AG09309 (cell line): ENCODE measurements around the gene TTYH1.

Experiments
- DNase-seq: peaks from one replicate; pipeline ENCODE4 v3.0.0-alpha.2; 2010; ENCODE audit warnings: low read depth
- H3K4me3 ChIP-seq: 2 replicates; pipeline ENCODE4 v1.5.1; 2011; ENCODE audit warnings: mild to moderate bottlenecking, low read depth, low read length, moderate library complexity; ENCODE audit not compliant: control insufficient read depth
- TF ChIP-seq, protein P1 (sequence below): IDR thresholded peaks from 2 replicates; pipeline ENCODE4 v1.5.1; 2011; ENCODE audit warnings: mild to moderate bottlenecking, low read depth, low read length, inconsistent platforms; ENCODE audit not compliant: insufficient read depth, control insufficient read depth; ENCODE audit errors: missing control alignments

Gene TTYH1

DNA sequence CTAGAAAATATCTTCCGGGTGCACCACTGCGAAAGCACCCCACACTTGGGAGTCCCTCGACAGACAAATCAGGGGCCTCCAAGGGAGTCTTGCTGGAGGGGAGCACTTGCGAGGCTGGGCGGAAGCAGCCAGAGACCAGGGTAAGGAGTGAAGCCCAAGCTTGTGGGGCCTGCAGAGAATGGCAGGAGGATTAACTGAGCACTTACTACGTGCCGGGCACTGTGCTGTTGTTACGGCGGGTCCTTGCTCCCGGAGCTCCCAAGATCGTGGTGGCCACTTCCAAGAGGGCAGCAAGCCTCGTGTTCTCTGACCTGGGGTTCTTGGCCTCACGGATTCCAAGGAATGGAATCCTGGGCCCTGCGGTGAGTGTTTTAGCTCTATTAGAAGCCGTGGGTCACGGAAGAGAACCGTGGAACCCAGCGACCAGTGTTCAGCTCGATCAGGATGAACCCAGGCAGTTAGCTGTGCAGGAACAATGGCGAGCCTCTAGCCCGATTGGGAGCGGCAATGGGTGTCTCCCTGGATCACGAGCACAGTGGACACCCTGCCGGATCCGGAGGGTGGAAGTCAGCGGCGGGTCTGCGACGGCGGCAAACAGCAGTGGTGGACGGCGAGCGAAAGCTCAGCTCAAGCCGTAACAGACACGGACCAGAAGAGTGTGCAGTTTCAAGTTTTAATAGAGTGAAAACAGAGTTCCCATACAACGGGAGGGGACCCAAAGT is 9.6 kb downstream of the TTYH1 start:
- no peak overlapping the region for H3K4me3 ChIP-seq
- TF ChIP-seq, protein P1, sequence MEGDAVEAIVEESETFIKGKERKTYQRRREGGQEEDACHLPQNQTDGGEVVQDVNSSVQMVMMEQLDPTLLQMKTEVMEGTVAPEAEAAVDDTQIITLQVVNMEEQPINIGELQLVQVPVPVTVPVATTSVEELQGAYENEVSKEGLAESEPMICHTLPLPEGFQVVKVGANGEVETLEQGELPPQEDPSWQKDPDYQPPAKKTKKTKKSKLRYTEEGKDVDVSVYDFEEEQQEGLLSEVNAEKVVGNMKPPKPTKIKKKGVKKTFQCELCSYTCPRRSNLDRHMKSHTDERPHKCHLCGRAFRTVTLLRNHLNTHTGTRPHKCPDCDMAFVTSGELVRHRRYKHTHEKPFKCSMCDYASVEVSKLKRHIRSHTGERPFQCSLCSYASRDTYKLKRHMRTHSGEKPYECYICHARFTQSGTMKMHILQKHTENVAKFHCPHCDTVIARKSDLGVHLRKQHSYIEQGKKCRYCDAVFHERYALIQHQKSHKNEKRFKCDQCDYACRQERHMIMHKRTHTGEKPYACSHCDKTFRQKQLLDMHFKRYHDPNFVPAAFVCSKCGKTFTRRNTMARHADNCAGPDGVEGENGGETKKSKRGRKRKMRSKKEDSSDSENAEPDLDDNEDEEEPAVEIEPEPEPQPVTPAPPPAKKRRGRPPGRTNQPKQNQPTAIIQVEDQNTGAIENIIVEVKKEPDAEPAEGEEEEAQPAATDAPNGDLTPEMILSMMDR, result no peak
- DNase-seq, result no peak

DNA sequence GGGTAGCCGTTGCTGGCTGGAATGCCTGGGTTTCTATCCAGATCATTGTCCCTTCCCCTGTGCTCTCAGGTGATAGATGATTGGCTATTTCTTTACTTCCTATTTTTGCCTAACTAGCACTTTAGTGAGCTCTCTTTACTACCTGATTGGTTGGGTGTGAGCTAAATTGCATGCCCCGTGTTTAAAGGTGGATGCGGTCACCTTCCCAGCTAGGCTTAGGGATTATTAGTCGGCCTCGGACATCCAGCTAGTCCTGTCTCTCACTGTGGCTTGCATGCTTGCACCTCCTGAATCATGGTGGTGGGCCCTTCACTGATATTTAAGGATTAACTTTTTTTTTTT is 10.1 kb downstream of the TTYH1 start:
- H3K4me3 ChIP-seq, result no peak overlapping the region
- no peak for DNase-seq
- TF ChIP-seq, protein P1, result no peak

DNA sequence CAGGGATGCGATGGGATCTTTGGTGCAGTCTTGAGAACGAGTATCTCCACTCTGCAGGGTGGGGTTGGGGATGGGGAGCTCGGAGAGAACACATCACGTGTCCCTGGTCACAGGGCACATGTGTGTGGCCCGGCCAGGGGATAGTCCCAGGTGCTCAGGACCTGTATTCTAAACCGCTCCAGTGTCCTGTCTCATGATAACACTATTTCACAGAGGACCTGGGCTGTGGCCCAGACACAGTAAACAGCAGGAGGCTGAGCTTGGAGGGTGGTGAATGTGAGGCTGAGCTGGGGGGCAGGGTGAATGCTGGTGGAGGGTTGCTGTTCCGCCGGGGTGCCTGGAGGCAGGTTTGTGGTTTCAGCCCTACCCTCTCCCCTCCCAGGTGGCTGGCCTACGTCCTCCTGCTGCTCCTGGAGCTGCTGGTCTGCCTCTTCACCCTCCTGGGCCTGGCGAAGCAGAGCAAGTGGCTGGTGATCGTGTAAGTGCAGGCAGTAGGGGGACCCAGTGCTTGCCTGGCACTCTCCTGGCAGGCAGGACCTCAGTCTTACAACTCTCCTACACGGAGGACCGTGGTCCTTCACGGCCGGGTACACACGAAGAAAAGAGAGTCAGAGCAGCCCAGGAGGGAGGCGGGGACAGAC is 11.1 kb downstream of the TTYH1 start:
- no peak for DNase-seq
- H3K4me3 ChIP-seq, result no peak overlapping the region
- TF ChIP-seq, protein P1, result no peak

DNA sequence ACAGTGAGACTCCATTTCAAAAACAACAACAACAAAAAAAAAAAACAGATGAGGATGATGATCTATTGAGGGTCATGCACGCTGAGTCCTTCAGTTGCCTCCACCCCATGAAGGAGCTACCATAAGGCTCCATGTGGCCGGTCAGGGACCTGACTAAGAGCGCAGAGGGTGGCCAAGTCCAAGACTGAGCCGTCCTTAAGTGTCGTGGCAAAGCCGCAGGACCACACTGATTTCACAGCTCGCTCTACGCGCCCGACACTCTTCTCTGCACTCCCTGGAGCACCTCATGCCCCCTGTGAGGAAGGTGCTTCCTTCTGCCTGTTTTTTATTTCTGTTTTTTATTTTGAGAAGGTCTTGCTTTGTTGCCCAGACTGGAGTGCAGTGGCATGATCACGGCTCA is 12.3 kb downstream of the TTYH1 start:
- TF ChIP-seq, protein P1, result no peak
- H3K4me3 ChIP-seq, result no peak overlapping the region
- no peak for DNase-seq

DNA sequence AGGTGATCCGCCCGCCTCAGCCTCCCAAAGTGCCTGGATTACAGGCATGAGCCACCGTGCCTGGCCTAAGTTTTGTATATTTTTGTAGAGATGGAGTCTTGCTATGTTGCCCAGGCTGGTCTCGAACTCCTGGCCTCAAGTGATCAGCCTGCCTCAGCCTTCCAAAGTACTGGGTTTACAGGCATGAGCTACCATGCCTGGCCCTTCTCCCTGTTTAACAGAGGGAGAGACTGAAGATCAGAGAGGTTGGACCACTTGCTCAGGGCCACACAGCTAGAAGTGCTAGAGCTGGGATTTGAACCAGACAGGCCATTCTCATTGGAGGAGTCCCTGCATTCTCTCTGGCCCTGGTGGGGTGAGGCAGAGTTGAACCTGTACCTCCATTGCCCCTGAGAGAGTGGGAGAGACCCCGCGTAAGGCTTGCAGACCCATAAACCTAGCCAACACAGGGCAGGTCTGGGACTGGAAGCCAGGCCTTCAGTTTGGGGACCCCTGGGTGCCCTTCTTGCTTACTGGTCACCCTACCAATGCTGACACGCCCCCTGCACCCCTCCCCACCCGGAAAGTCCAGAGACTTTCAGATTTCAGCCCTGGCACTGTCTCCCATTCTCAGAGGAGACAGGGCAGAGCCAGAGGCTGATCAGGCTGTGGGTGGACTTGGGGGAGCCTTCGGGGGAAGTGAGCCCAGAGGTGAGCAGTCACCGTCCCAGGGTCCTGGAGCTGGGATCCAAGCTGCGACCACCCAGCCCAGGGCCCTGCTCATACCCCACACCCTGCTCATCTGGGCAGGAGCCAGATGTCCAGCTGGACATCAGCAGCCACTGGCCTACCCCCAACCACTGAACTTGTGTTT is 13.3 kb downstream of the TTYH1 start:
- no peak overlapping the region for H3K4me3 ChIP-seq
- no peak for DNase-seq

GRCh38 chr19:54429176-54429495 is 13.9 kb downstream of the TTYH1 start:
- DNase-seq, result no peak
- H3K4me3 ChIP-seq, result no peak overlapping the region
- TF ChIP-seq, protein P1, result no peak

More for the DNA sequence above, 13.3 kb downstream of the TTYH1 start:
- TF ChIP-seq, protein P1, result no peak
